Fibroblast of lung (primary cell): Measurements from ENCODE around the gene SLC38A3. TPM values are rescaled to one million over a fixed set of nuclear protein-coding genes. Genes with fewer than 3 reads are reported as not detected.

Experiments used
- DNase-seq, 2 donors: peaks; one replicate each; pipeline versions ENCODE4 v3.0.0 to v3.0.0-alpha.2; 2010; ENCODE audit warnings: low read depth in 2 of 2
- H2AFZ ChIP-seq: 2 replicates; pipeline ENCODE4 v1.5.1; 2012; ENCODE audit warnings: low read length, control low read depth, inconsistent platforms
- H3K27ac ChIP-seq: 2 replicates; pipeline ENCODE4 v1.5.1; 2011; ENCODE audit warnings: low read length, control low read depth; ENCODE audit not compliant: insufficient read depth
- H3K27me3 ChIP-seq: 2 replicates; pipeline ENCODE4 v1.5.1; 2011; ENCODE audit warnings: mild to moderate bottlenecking, low read length; ENCODE audit not compliant: control insufficient read depth, insufficient read depth
- H3K36me3 ChIP-seq: 2 replicates; pipeline ENCODE4 v1.5.1; 2011; ENCODE audit warnings: low read length; ENCODE audit not compliant: control insufficient read depth, insufficient read depth
- H3K4me1 ChIP-seq: 2 replicates; pipeline ENCODE4 v1.5.1; 2011; ENCODE audit warnings: low read length; ENCODE audit not compliant: control insufficient read depth, insufficient read depth; ENCODE audit errors: extremely low read depth
- H3K4me2 ChIP-seq: 2 replicates; pipeline ENCODE4 v1.5.1; 2011; ENCODE audit warnings: low read length, control low read depth; ENCODE audit not compliant: insufficient read depth; ENCODE audit errors: extremely low read depth
- H3K4me3 ChIP-seq, 4 experiments: fragments of 200-600 bp in 1 of 4; sonication (generic) in 1 of 4; replicated peaks in 1 of 4; 2 replicates each; pipeline ENCODE4 v1.5.1; 2011 to 2016; ENCODE audit warnings: low read length in 4 of 4, low read depth in 3 of 4, mild to moderate bottlenecking in 3 of 4, control low read depth in 2 of 4, inconsistent platforms in 1 of 4, mixed read lengths in 1 of 4; ENCODE audit not compliant: insufficient read depth in 1 of 4; ENCODE audit errors: control extremely low read depth in 1 of 4
- H3K79me2 ChIP-seq: 2 replicates; pipeline ENCODE4 v1.5.1; 2012; ENCODE audit warnings: mild to moderate bottlenecking, low read length, inconsistent platforms; ENCODE audit not compliant: control insufficient read depth, insufficient read depth
- H3K9ac ChIP-seq: 2 replicates; pipeline ENCODE4 v1.5.1; 2011; ENCODE audit warnings: mild to moderate bottlenecking, low read length, control low read depth; ENCODE audit not compliant: insufficient read depth
- H3K9me3 ChIP-seq: 2 replicates; pipeline ENCODE4 v1.5.1; 2012; ENCODE audit warnings: low read depth, low read length; ENCODE audit not compliant: control insufficient read depth, insufficient read depth
- H4K20me1 ChIP-seq: 2 replicates; pipeline ENCODE4 v1.5.1; 2011; ENCODE audit warnings: low read length; ENCODE audit not compliant: control insufficient read depth, insufficient read depth; ENCODE audit errors: extremely low read depth
- CTCF ChIP-seq, 2 donors: IDR thresholded peaks in 1 of 2; conservative IDR thresholded peaks in 1 of 2; 1 replicate in 1 of 2; 2 replicates in 1 of 2; pipeline ENCODE4 v1.5.1; 2011 to 2012; ENCODE audit warnings: low read length in 2 of 2, control low read depth in 1 of 2, inconsistent platforms in 1 of 2, low read depth in 1 of 2, mild to moderate bottlenecking in 1 of 2
- EZH2 ChIP-seq: IDR thresholded peaks from 2 replicates; pipeline ENCODE4 v1.5.1; 2012; ENCODE audit warnings: low read length, control low read depth, mild to moderate bottlenecking; ENCODE audit errors: missing control alignments
- polyA plus RNA-seq, 2 donors: library from polyadenylated mRNA; depleted of rRNA in 1 of 2; stranded (reverse) in 1 of 2; unstranded in 1 of 2; fragments of >200 nt; gene quantifications; 2 replicates each; pipeline ENCODE4 v1.2.1, GENCODE V29; 2011 to 2012; ENCODE audit warnings: missing spikeins in 1 of 2
- total RNA-seq: library from RNA; depleted of rRNA; stranded (reverse); fragments of >200 nt; gene quantifications from 2 replicates; pipeline ENCODE4 v1.2.1, GENCODE V29; 2014

Gene SLC38A3
- total and polyA plus RNA-seq, 2 donors (not counting 1 experiment from before 2014, with no cell fraction given): 0.02 TPM; not detected in 1

GRCh38 chr3:50245251-50245745, 40.2 kb downstream of the SLC38A3 start:
- H4K20me1 ChIP-seq: no peaks in the 10 kb centered on the region
- H3K4me2 ChIP-seq: peak overlapping the region; percentile 85
- H3K4me3 ChIP-seq: peak overlapping the region in 2 of 4 experiments; percentile 37 to 52
- H3K4me1 ChIP-seq: peaks cover 57% of the 10 kb centered on the region
- peaks cover 95% of the 10 kb centered on the region for H3K79me2 ChIP-seq
- DNase-seq: peak in 1 of 2 donors; percentile 42
- H3K36me3 ChIP-seq: peaks cover 5% of the 10 kb centered on the region
- no peak overlapping the region for H2AFZ ChIP-seq
- no peaks in the 10 kb centered on the region for H3K27me3 ChIP-seq
- TF ChIP-seq EZH2 (no peak), CTCF (conservative IDR thresholded peaks at IDR 0.05 in 1 of 2, IDR thresholded peaks at IDR 0.05 in 1 of 2; ENCODE audit: low read depth in 1 of 2, low read length in 2 of 2) (no peak)
- H3K9ac ChIP-seq: no peak overlapping the region
- H3K27ac ChIP-seq: peak overlapping the region; percentile 75
- H3K9me3 ChIP-seq: no peaks in the 10 kb centered on the region

- TF ChIP-seq CTCF (conservative IDR thresholded peaks at IDR 0.05 in 1 of 2, IDR thresholded peaks at IDR 0.05 in 1 of 2; ENCODE audit: low read depth in 1 of 2, low read length in 2 of 2): peak; percentile 94 to 98
- TF ChIP-seq EZH2: no peak
- Histone ChIP-seq H4K20me1 (no peaks in the 10 kb centered on the region), H3K36me3 (peaks cover 4% of the 10 kb centered on the region), H2AFZ (no peak overlapping the region), H3K9me3 (no peaks in the 10 kb centered on the region), H3K9ac (peak overlapping the region; percentile 55), H3K4me1 (peaks cover 57% of the 10 kb centered on the region), H3K79me2 (peaks cover 95% of the 10 kb centered on the region), H3K4me2 (peak overlapping the region; percentile 85), H3K4me3 (peak overlapping the region; percentile 9 to 52 (median 36)), H3K27ac (peak overlapping the region; percentile 75), H3K27me3 (no peaks in the 10 kb centered on the region)
- peak; percentile 34 to 83 for DNase-seq
These were observed 40.9 kb downstream of the SLC38A3 start for GRCh38 chr3:50245831-50246516.

- no peaks in the 10 kb centered on the region for H3K27me3 ChIP-seq
- H3K9ac ChIP-seq: no peak overlapping the region
- H3K79me2 ChIP-seq: peaks cover 95% of the 10 kb centered on the region
- H4K20me1 ChIP-seq: no peaks in the 10 kb centered on the region
- peaks cover 55% of the 10 kb centered on the region for H3K4me1 ChIP-seq
- DNase-seq: peak; percentile 76 to 97
- peak overlapping the region in 1 of 4 experiments; percentile 52 for H3K4me3 ChIP-seq
- peaks cover 4% of the 10 kb centered on the region for H3K36me3 ChIP-seq
- TF ChIP-seq CTCF (conservative IDR thresholded peaks at IDR 0.05 in 1 of 2, IDR thresholded peaks at IDR 0.05 in 1 of 2; ENCODE audit: low read depth in 1 of 2, low read length in 2 of 2): no peak
- H3K9me3 ChIP-seq: no peaks in the 10 kb centered on the region
- H2AFZ ChIP-seq: no peak overlapping the region
- H3K27ac ChIP-seq: peak overlapping the region; percentile 75
- peak overlapping the region; percentile 73 for H3K4me2 ChIP-seq
These were observed 41.5 kb downstream of the SLC38A3 start for GRCh38 chr3:50246517-50246954.
